ENCODE results near the gene LRRC56.

The LRRC56 gene

DNA sequence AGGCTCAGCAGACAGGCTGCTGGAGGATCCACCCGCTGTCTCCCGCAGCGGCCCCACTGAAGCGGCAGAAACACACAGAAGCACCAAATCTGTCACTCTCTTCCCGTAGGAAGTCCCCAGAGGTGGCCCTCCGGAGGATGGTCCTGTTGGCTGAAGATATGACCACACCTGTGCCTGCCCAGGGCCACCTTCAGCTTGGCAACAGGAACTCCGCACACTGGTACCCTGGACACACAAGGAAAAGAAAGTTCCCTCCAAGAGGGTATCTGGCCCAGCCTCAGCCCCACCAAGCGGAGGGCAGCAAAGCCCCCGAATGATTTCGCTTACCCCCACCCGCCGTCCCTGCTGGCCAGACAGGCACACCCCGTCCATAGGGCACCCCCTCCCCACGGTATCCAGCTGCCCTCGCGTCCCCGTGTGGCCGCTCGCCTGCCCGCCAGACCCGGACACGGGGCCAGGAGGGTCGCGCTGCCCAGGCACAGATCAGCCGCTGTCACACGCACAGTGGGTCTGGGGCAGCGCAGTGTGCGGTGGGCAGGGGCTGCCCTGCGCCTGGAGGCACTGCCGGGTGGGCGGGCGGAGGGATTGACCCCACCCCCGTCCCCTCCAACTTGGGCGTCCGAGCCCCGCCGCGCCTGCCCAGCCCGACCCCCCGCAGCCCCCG, 30.4 kb downstream of the LRRC56 start:
- TF ChIP-seq, protein P1, sequence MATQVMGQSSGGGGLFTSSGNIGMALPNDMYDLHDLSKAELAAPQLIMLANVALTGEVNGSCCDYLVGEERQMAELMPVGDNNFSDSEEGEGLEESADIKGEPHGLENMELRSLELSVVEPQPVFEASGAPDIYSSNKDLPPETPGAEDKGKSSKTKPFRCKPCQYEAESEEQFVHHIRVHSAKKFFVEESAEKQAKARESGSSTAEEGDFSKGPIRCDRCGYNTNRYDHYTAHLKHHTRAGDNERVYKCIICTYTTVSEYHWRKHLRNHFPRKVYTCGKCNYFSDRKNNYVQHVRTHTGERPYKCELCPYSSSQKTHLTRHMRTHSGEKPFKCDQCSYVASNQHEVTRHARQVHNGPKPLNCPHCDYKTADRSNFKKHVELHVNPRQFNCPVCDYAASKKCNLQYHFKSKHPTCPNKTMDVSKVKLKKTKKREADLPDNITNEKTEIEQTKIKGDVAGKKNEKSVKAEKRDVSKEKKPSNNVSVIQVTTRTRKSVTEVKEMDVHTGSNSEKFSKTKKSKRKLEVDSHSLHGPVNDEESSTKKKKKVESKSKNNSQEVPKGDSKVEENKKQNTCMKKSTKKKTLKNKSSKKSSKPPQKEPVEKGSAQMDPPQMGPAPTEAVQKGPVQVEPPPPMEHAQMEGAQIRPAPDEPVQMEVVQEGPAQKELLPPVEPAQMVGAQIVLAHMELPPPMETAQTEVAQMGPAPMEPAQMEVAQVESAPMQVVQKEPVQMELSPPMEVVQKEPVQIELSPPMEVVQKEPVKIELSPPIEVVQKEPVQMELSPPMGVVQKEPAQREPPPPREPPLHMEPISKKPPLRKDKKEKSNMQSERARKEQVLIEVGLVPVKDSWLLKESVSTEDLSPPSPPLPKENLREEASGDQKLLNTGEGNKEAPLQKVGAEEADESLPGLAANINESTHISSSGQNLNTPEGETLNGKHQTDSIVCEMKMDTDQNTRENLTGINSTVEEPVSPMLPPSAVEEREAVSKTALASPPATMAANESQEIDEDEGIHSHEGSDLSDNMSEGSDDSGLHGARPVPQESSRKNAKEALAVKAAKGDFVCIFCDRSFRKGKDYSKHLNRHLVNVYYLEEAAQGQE (IDR thresholded peaks at IDR 0.05; ENCODE audit: insufficient replicate concordance, low read depth), result no peak
- no peak for TF ChIP-seq GABPA (IDR thresholded peaks at IDR 0.05; ENCODE audit: low read depth)
- TF ChIP-seq SPI1 (IDR thresholded peaks at IDR 0.05; ENCODE audit: borderline replicate concordance, low read depth), result no peak
- TF ChIP-seq, protein P2, sequence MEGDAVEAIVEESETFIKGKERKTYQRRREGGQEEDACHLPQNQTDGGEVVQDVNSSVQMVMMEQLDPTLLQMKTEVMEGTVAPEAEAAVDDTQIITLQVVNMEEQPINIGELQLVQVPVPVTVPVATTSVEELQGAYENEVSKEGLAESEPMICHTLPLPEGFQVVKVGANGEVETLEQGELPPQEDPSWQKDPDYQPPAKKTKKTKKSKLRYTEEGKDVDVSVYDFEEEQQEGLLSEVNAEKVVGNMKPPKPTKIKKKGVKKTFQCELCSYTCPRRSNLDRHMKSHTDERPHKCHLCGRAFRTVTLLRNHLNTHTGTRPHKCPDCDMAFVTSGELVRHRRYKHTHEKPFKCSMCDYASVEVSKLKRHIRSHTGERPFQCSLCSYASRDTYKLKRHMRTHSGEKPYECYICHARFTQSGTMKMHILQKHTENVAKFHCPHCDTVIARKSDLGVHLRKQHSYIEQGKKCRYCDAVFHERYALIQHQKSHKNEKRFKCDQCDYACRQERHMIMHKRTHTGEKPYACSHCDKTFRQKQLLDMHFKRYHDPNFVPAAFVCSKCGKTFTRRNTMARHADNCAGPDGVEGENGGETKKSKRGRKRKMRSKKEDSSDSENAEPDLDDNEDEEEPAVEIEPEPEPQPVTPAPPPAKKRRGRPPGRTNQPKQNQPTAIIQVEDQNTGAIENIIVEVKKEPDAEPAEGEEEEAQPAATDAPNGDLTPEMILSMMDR (IDR thresholded peaks at IDR 0.05; ENCODE audit: insufficient read depth, low read length), result no peak
- no peak for TF ChIP-seq POLR2AphosphoS5 (IDR thresholded peaks at IDR 0.05; ENCODE audit: low read depth)
- no peak for DNase-seq (ENCODE audit: low read depth in 1 of 2, low spot score in 1 of 2)
- Histone ChIP-seq H3K27me3 (ENCODE audit: insufficient read depth, poor library complexity, severe bottlenecking) (peaks cover 8% of the 10 kb centered on the region), H3K27ac (replicated peaks) (no peak overlapping the region), H3K4me3 (replicated peaks; ENCODE audit: insufficient read depth, low read length) (peak overlapping the region; percentile 48)

GRCh38 chr11:568306-569157, 31.2 kb downstream of the LRRC56 start:
- Histone ChIP-seq H3K27me3 (ENCODE audit: insufficient read depth, poor library complexity, severe bottlenecking) (peaks cover 8% of the 10 kb centered on the region), H3K27ac (replicated peaks) (no peak overlapping the region), H3K4me3 (replicated peaks; ENCODE audit: insufficient read depth, low read length) (peak overlapping the region; percentile 48)
- no peak for TF ChIP-seq GABPA (IDR thresholded peaks at IDR 0.05; ENCODE audit: low read depth)
- TF ChIP-seq, protein P2 (IDR thresholded peaks at IDR 0.05; ENCODE audit: insufficient read depth, low read length), result no peak
- TF ChIP-seq, protein P1 (IDR thresholded peaks at IDR 0.05; ENCODE audit: insufficient replicate concordance, low read depth), result no peak
- no peak for TF ChIP-seq SPI1 (IDR thresholded peaks at IDR 0.05; ENCODE audit: borderline replicate concordance, low read depth)
- TF ChIP-seq POLR2AphosphoS5 (IDR thresholded peaks at IDR 0.05; ENCODE audit: low read depth), result no peak
- peak; percentile 85 to 87 for DNase-seq (ENCODE audit: low read depth in 1 of 2, low spot score in 1 of 2)

DNA sequence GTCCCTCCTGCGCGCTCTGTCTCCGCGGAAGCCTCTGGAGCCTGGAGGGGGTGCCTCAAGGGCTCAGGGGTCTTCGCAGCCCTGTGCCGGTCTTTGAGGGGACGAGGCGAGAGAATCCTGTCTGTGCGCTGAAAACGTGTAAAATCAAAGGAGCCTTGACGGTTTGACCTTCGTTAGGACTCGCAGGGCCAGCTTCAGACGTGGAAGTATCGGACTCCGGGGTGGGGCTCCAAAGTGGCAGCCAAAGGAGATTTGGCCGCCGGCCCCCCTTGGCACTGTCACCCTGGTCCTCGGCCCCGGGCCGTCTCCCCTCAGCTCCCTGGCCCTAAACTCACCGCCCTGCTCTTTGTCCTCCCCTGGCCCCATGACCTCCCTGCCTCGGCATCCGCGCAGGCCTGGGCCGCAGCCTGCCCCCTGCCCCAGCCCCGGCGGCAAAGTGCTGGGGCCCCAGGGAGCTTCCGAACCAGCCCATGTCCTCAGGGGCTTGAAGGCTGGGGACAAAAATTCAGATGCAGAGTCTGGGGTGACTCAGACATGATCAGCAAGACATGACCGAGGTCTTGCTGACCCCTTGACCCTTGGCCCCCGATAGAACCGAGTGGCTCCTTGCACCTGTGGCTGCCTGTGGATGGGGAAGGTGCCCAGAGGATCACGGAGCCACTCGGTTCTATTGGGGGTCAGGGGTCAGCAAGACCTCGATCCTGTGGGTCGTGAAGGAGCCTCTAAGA, 32.0 kb downstream of the LRRC56 start:
- TF ChIP-seq, protein P1 (IDR thresholded peaks at IDR 0.05; ENCODE audit: insufficient replicate concordance, low read depth), result no peak
- no peak overlapping the region for H3K27ac ChIP-seq (replicated peaks)
- H3K4me3 ChIP-seq (replicated peaks; ENCODE audit: insufficient read depth, low read length), result peak overlapping the region; percentile 48

More for the DNA sequence above, 32.0 kb downstream of the LRRC56 start:
- DNase-seq (ENCODE audit: low read depth in 1 of 2, low spot score in 1 of 2), result no peak
- peaks cover 8% of the 10 kb centered on the region for H3K27me3 ChIP-seq (ENCODE audit: insufficient read depth, poor library complexity, severe bottlenecking)

All from HL-60 (cell line).